OCI-LY7 (cell line): Measurements from ENCODE around the gene WIZ.

Experiments
- CTCF ChIP-seq: fragments of 200-600 bp; sonication (generic); conservative IDR thresholded peaks from 2 replicates; pipeline ENCODE4 v1.5.1; 2014; ENCODE audit warnings: mild to moderate bottlenecking, antibody characterized with exemption, low read length, moderate library complexity, mixed read lengths
- EZH2phosphoT487 ChIP-seq: fragments of 200-600 bp; sonication (generic); IDR thresholded peaks from 2 replicates; pipeline ENCODE4 v1.6.1; 2018; ENCODE audit warnings: low read depth, borderline replicate concordance, mild to moderate bottlenecking, mixed run types, antibody characterized with exemption, low read length, moderate library complexity, mixed read lengths

GRCh38 chr19:15488489-15489226 is 38.9 kb upstream of the WIZ start:
- TF ChIP-seq CTCF (no peak), EZH2phosphoT487 (no peak)
